ENCODE data around the gene SUSD4.

GRCh38 chr1:223176437-223176836 is 187.5 kb downstream of the SUSD4 start:
- TF ChIP-seq CTCF (conservative IDR thresholded peaks at IDR 0.05 in 1 of 2, IDR thresholded peaks at IDR 0.05 in 1 of 2; ENCODE audit: extremely low read depth in 1 of 2, insufficient read depth in 1 of 2, low read depth in 1 of 2, low read length in 2 of 2) (no peak), EZH2 (IDR thresholded peaks at IDR 0.05; ENCODE audit: borderline replicate concordance, low read length) (no peak)
